ENCODE measurements around the gene QSOX1.

The QSOX1 gene

GRCh38 chr1:180211156-180211859, 56.6 kb downstream of the QSOX1 start:
- DNase-seq (ENCODE audit: low read depth in 1 of 2, low spot score in 1 of 2): no peak

GRCh38 chr1:180211860-180212229, 57.2 kb downstream of the QSOX1 start:
- DNase-seq (ENCODE audit: low read depth in 1 of 2, low spot score in 1 of 2): no peak

GRCh38 chr1:180213401-180214170, 58.9 kb downstream of the QSOX1 start:
- DNase-seq (ENCODE audit: low read depth in 1 of 2, low spot score in 1 of 2): no peak

- no peak for DNase-seq (ENCODE audit: low read depth in 1 of 2, low spot score in 1 of 2)
These were observed 61.4 kb downstream of the QSOX1 start for GRCh38 chr1:180215856-180216625.

GRCh38 chr1:180217006-180217405, 62.3 kb downstream of the QSOX1 start:
- no peak for DNase-seq (ENCODE audit: low read depth in 1 of 2, low spot score in 1 of 2)

GRCh38 chr1:180218806-180219765, 64.4 kb downstream of the QSOX1 start:
- no peak for DNase-seq (ENCODE audit: low read depth in 1 of 2, low spot score in 1 of 2)

GRCh38 chr1:180219776-180220175, 65.1 kb downstream of the QSOX1 start:
- DNase-seq (ENCODE audit: low read depth in 1 of 2, low spot score in 1 of 2): no peak

- DNase-seq (ENCODE audit: low read depth in 1 of 2, low spot score in 1 of 2): no peak
These were observed 66.8 kb downstream of the QSOX1 start for GRCh38 chr1:180221462-180221861.

- DNase-seq (ENCODE audit: low read depth in 1 of 2, low spot score in 1 of 2): no peak
These were observed 70.2 kb downstream of the QSOX1 start for GRCh38 chr1:180224902-180225301.

- no peak for DNase-seq (ENCODE audit: low read depth in 1 of 2, low spot score in 1 of 2)
These were observed 70.7 kb downstream of the QSOX1 start for GRCh38 chr1:180225403-180225802.

- DNase-seq (ENCODE audit: low read depth in 1 of 2, low spot score in 1 of 2): no peak
These were observed 73.4 kb downstream of the QSOX1 start for GRCh38 chr1:180227861-180228647.

- no peak for DNase-seq (ENCODE audit: low read depth in 1 of 2, low spot score in 1 of 2)
These were observed 74.2 kb downstream of the QSOX1 start for GRCh38 chr1:180228648-180229482.

GRCh38 chr1:180229483-180230415, 75.1 kb downstream of the QSOX1 start, which contains the start of gene LHX4:
TSS of gene LHX4 (plus strand) at chr1:180230264. CDS start at chr1:180230530, 266 bp downstream.
- no peak for DNase-seq (ENCODE audit: low read depth in 1 of 2, low spot score in 1 of 2)

GRCh38 chr1:180230416-180230790, 75.7 kb downstream of the QSOX1 start:
- DNase-seq (ENCODE audit: low read depth in 1 of 2, low spot score in 1 of 2): no peak

GRCh38 chr1:180230791-180231505, 76.3 kb downstream of the QSOX1 start:
- no peak for DNase-seq (ENCODE audit: low read depth in 1 of 2, low spot score in 1 of 2)

GRCh38 chr1:180231506-180231921, 76.8 kb downstream of the QSOX1 start:
- DNase-seq (ENCODE audit: low read depth in 1 of 2, low spot score in 1 of 2): no peak

- no peak for DNase-seq (ENCODE audit: low read depth in 1 of 2, low spot score in 1 of 2)
These were observed 77.3 kb downstream of the QSOX1 start for GRCh38 chr1:180231936-180232335.

Data from stimulated activated CD4-positive, alpha-beta T cell treated with anti-CD3 and anti-CD28 coated beads, Interleukin-15, amount 100 ng/mL, for 1 hour (primary cell).